Thoracic aorta (tissue), 2 donors: ENCODE measurements around the gene SLC7A1. TPM values are rescaled to one million over a fixed set of nuclear protein-coding genes. Genes with fewer than 3 reads are reported as not detected.

Experiments
- ATAC-seq: fragments of 150-250 bp; one replicate; pipeline ENCODE4 v1.8.0; 2017; ENCODE audit warnings: low read depth; ENCODE audit not compliant: insufficient number of reproducible peaks, low FRiP score
- DNase-seq: peaks from one replicate; pipeline ENCODE4 v3.0.0-alpha.2; 2020; ENCODE audit warnings: low spot score
- H3K27ac ChIP-seq, 2 donors: fragments of 200-600 bp; sonication (generic); 1 replicate in 1 of 2; 2 replicates in 1 of 2; pipeline ENCODE4 v1.5.1; 2016; ENCODE audit warnings: mild to moderate bottlenecking in 2 of 2, moderate library complexity in 2 of 2
- H3K27me3 ChIP-seq: fragments of 200-600 bp; sonication (generic); replicated peaks from 2 replicates; pipeline ENCODE4 v1.6.0; 2016; ENCODE audit warnings: mild to moderate bottlenecking; ENCODE audit not compliant: insufficient read depth
- H3K36me3 ChIP-seq: fragments of 200-600 bp; sonication (generic); one replicate; pipeline ENCODE4 v1.5.1; 2016
- H3K4me1 ChIP-seq, 2 donors: fragments of 200-600 bp; sonication (generic); 1 replicate in 1 of 2; 2 replicates in 1 of 2; pipeline versions ENCODE4 v1.5.1 to v1.6.0; 2016; ENCODE audit warnings: low read depth in 2 of 2, mild to moderate bottlenecking in 1 of 2; ENCODE audit not compliant: control insufficient read depth in 1 of 2
- H3K4me3 ChIP-seq: fragments of 200-600 bp; sonication (generic); 2 replicates; pipeline ENCODE4 v1.5.1; 2016; ENCODE audit warnings: mild to moderate bottlenecking
- H3K9me3 ChIP-seq: fragments of 200-600 bp; sonication (generic); 2 replicates; pipeline ENCODE4 v1.5.1; 2016
- total RNA-seq, 2 donors: library from RNA; depleted of rRNA; stranded (reverse); fragments of >200 nt; gene quantifications; one replicate each; pipeline versions ENCODE4 v1.1.0 to v1.2.3, GENCODE V29; 2016
- TF ChIP-seq, protein P1 (sequence below): fragments of 200-600 bp; sonication (generic); IDR thresholded peaks from one replicate; pipeline ENCODE4 v1.5.1; 2019; ENCODE audit warnings: antibody characterized with exemption

SLC7A1 gene
- total RNA-seq, 2 donors from 2014 or later: 24.0 to 39.1 TPM

DNA sequence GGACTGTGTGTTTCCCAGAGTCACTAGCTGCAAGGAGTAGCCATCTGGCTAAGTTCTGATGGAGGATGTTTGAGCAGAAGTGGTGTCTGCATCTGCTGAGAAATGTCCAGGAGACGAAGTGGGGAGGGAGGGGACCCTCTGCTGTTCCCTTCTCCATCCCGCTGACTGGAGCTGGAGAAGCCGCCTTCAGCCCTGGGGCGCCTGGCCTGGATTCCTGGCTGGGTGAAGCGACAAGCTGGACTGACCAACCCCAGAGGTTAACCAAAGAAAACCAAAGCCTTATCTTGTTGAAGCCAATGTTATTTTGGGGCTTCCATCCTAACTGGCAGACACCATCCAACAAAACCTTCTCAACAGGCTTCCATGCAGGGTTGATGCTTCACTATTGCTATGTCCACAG, 67.6 kb downstream of the SLC7A1 start:
- Histone ChIP-seq H3K9me3 (no peaks in the 10 kb centered on the region), H3K36me3 (peaks cover 47% of the 10 kb centered on the region), H3K27ac (no peak overlapping the region), H3K4me1 (peaks cover 0 to 2% of the 10 kb centered on the region in 2 donors), H3K27me3 (no peaks in the 10 kb centered on the region), H3K4me3 (no peak overlapping the region)
- TF ChIP-seq, protein P1, sequence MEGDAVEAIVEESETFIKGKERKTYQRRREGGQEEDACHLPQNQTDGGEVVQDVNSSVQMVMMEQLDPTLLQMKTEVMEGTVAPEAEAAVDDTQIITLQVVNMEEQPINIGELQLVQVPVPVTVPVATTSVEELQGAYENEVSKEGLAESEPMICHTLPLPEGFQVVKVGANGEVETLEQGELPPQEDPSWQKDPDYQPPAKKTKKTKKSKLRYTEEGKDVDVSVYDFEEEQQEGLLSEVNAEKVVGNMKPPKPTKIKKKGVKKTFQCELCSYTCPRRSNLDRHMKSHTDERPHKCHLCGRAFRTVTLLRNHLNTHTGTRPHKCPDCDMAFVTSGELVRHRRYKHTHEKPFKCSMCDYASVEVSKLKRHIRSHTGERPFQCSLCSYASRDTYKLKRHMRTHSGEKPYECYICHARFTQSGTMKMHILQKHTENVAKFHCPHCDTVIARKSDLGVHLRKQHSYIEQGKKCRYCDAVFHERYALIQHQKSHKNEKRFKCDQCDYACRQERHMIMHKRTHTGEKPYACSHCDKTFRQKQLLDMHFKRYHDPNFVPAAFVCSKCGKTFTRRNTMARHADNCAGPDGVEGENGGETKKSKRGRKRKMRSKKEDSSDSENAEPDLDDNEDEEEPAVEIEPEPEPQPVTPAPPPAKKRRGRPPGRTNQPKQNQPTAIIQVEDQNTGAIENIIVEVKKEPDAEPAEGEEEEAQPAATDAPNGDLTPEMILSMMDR: no peak
- DNase-seq (no peak), ATAC-seq (no peak)

- Histone ChIP-seq H3K4me1 (peaks cover under 1 to 6% of the 10 kb centered on the region in 2 donors), H3K27me3 (no peaks in the 10 kb centered on the region), H3K36me3 (peaks cover 45% of the 10 kb centered on the region), H3K9me3 (no peaks in the 10 kb centered on the region), H3K27ac (no peak overlapping the region), H3K4me3 (no peak overlapping the region)
- DNase-seq (no peak), ATAC-seq (no peak)
- TF ChIP-seq, protein P1: no peak
Measured at GRCh38 chr13:29527511-29527910, 68.0 kb downstream of the SLC7A1 start.

DNA sequence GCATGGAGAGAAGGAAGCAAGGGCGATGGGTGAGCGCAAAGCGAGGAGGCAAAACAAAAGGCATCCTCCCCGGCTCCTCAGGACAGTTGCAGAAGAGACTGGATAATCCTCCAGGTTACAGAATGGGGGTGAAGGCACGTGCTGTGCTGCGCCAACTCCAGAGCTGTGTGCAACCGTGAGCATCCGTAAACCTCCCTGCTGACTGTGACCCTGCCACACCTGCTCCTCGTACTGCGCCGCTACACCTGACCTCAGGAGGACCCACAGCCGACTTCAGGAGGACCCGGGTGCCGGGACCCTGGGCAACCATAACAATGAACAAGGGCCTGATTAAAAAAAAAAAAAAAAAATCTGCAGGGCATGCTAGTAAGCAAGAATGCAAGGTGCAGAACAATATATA, 68.7 kb downstream of the SLC7A1 start:
- Histone ChIP-seq H3K27me3 (no peaks in the 10 kb centered on the region), H3K36me3 (peaks cover 38% of the 10 kb centered on the region), H3K9me3 (no peaks in the 10 kb centered on the region), H3K4me3 (no peak overlapping the region), H3K4me1 (peaks cover 5 to 14% of the 10 kb centered on the region in 2 donors), H3K27ac (no peak overlapping the region)
- TF ChIP-seq, protein P1: no peak
- DNase-seq (no peak), ATAC-seq (no peak)

GRCh38 chr13:29525757-29526156, 69.7 kb downstream of the SLC7A1 start:
- Histone ChIP-seq H3K9me3 (no peaks in the 10 kb centered on the region), H3K36me3 (peaks cover 32% of the 10 kb centered on the region), H3K4me3 (no peak overlapping the region), H3K27ac (no peak overlapping the region), H3K27me3 (no peaks in the 10 kb centered on the region), H3K4me1 (peaks cover 13 to 23% of the 10 kb centered on the region in 2 donors)
- TF ChIP-seq, protein P1: no peak
- no peak for DNase-seq
- no peak for ATAC-seq

- no peak overlapping the region for H3K27ac ChIP-seq
Measured at GRCh38 chr13:29524641-29525040, 70.8 kb downstream of the SLC7A1 start.

More at GRCh38 chr13:29524641-29525040, 70.8 kb downstream of the SLC7A1 start:
- Histone ChIP-seq H3K9me3 (no peaks in the 10 kb centered on the region), H3K4me3 (no peak overlapping the region), H3K36me3 (peaks cover 32% of the 10 kb centered on the region), H3K27me3 (no peaks in the 10 kb centered on the region), H3K4me1 (peaks cover 14 to 27% of the 10 kb centered on the region in 2 donors)
- ATAC-seq: no peak
- TF ChIP-seq, protein P1: no peak
- no peak for DNase-seq
